Measurements from ENCODE around the gene DGKD.

Gene DGKD

GRCh38 chr2:233448575-233448974 is 94.3 kb downstream of the DGKD start:
- no peak for FAIRE-seq

- FAIRE-seq = peak; percentile 25
Observed at GRCh38 chr2:233449081-233449901, 95.0 kb downstream of the DGKD start.

- FAIRE-seq = no peak
Observed at GRCh38 chr2:233449921-233450863, 95.9 kb downstream of the DGKD start.

GRCh38 chr2:233450864-233451575 is 96.7 kb downstream of the DGKD start:
- no peak for FAIRE-seq

GRCh38 chr2:233451950-233452349 is 97.7 kb downstream of the DGKD start:
- no peak for FAIRE-seq

- FAIRE-seq = no peak
Observed at GRCh38 chr2:233453111-233453915, 99.0 kb downstream of the DGKD start.

GRCh38 chr2:233453916-233454315 is 99.6 kb downstream of the DGKD start:
- no peak for FAIRE-seq

GRCh38 chr2:233455006-233455405 is 100.7 kb downstream of the DGKD start:
- FAIRE-seq = no peak

GRCh38 chr2:233455491-233455890 is 101.2 kb downstream of the DGKD start:
- FAIRE-seq = no peak

GRCh38 chr2:233456111-233456510 is 101.8 kb downstream of the DGKD start:
- FAIRE-seq = no peak

- FAIRE-seq = no peak
Observed at GRCh38 chr2:233456934-233457333, 102.6 kb downstream of the DGKD start.

GRCh38 chr2:233457356-233457755 is 103.1 kb downstream of the DGKD start:
- FAIRE-seq = no peak

GRCh38 chr2:233458031-233458610 is 103.8 kb downstream of the DGKD start:
- no peak for FAIRE-seq

GRCh38 chr2:233458826-233459225 is 104.5 kb downstream of the DGKD start:
- FAIRE-seq = no peak

- no peak for FAIRE-seq
Observed at GRCh38 chr2:233459426-233459825, 105.1 kb downstream of the DGKD start.

- no peak for FAIRE-seq
Observed at GRCh38 chr2:233460726-233461441, 106.6 kb downstream of the DGKD start.

GRCh38 chr2:233461481-233461891 is 107.2 kb downstream of the DGKD start:
- FAIRE-seq = no peak

- no peak for FAIRE-seq
Observed at GRCh38 chr2:233462202-233462785, 108.0 kb downstream of the DGKD start.

GRCh38 chr2:233462826-233463470 is 108.7 kb downstream of the DGKD start:
- no peak for FAIRE-seq

- no peak for FAIRE-seq
Observed at GRCh38 chr2:233463586-233463985, 109.3 kb downstream of the DGKD start.

Measured in G401.6 (cell line).